Tibial nerve (tissue), 4 donors: ENCODE results near the gene MYL12A. TPM values are rescaled to one million over a fixed set of nuclear protein-coding genes. Genes with fewer than 3 reads are reported as not detected.
"Not testable (repeated sequence)": the region's sequence is repeated elsewhere in the genome, so short reads cannot be mapped to it uniquely, and the experiment has no call there.

Experiments
- DNase-seq, 2 donors: peaks; one replicate each; pipeline ENCODE4 v3.0.0-alpha.2; 2019; ENCODE audit warnings: low spot score in 2 of 2
- H3K27ac ChIP-seq, 4 donors: fragments of 200-600 bp; sonication (generic) in 3 of 4; one replicate each; pipeline ENCODE4 v1.5.1; 2017 to 2019; ENCODE audit warnings: mild to moderate bottlenecking in 1 of 4
- H3K27me3 ChIP-seq, 2 donors: fragments of 200-600 bp; sonication (generic) in 1 of 2; one replicate each; pipeline versions ENCODE4 v1.5.1 to v1.6.0; 2017 to 2019
- H3K36me3 ChIP-seq, 3 donors: fragments of 200-600 bp; sonication (generic); one replicate each; pipeline ENCODE4 v1.5.1; 2018 to 2019
- H3K4me1 ChIP-seq, 4 donors: fragments of 200-600 bp; sonication (generic) in 3 of 4; one replicate each; pipeline ENCODE4 v1.5.1; 2017 to 2019
- H3K4me3 ChIP-seq, 4 donors: fragments of 200-600 bp; sonication (generic) in 3 of 4; one replicate each; pipeline ENCODE4 v1.5.1; 2017 to 2019; ENCODE audit warnings: mild to moderate bottlenecking in 1 of 4, moderate library complexity in 1 of 4
- H3K9me3 ChIP-seq, 4 donors: fragments of 200-600 bp; sonication (generic) in 3 of 4; one replicate each; pipeline ENCODE4 v1.5.1; 2017 to 2019
- CTCF ChIP-seq, 5 experiments: fragments of 200-600 bp in 3 of 5; fragments of 450-650 bp in 2 of 5; sonication (generic) in 3 of 5; IDR thresholded peaks; one replicate each; pipeline ENCODE4 v1.5.1; 2016 to 2019; ENCODE audit warnings: antibody characterized with exemption in 5 of 5, mild to moderate bottlenecking in 3 of 5, moderate library complexity in 2 of 5
- EP300 ChIP-seq, 2 donors: sonication (generic); formaldehyde crosslinking; IDR thresholded peaks; one replicate each; pipeline ENCODE4 v1.6.1; 2017; ENCODE audit warnings: antibody characterized with exemption in 2 of 2, mild to moderate bottlenecking in 1 of 2
- POLR2A ChIP-seq, 2 donors: fragments of 450-650 bp; IDR thresholded peaks; one replicate each; pipeline ENCODE4 v1.6.1; 2017; ENCODE audit warnings: antibody characterized with exemption in 2 of 2, mild to moderate bottlenecking in 2 of 2, moderate library complexity in 2 of 2
- WGBS, 2 donors: methylation state at CpG; one replicate each; pipeline ENCODE4 v1.1.5; 2018; 5-methylcytosine and 5-hydroxymethylcytosine counted together
- total RNA-seq, 4 donors: library from RNA; depleted of rRNA; stranded (reverse); fragments of >200 nt; gene quantifications; one replicate each; pipeline ENCODE4 v1.1.0, GENCODE V29; 2016

MYL12A gene
- total RNA-seq, 4 donors from 2014 or later = 387 to 515 (median 415) TPM

- no peaks in the 10 kb centered on the region for H3K27me3 ChIP-seq
- H3K27ac ChIP-seq = peak within 1 kb of the TSS in 2 of 4 donors; percentile 21 to 57
- TF ChIP-seq POLR2A (IDR thresholded peaks at IDR 0.05) = no peak
- TF ChIP-seq CTCF (IDR thresholded peaks at IDR 0.05) = no peak
- TF ChIP-seq EP300 (IDR thresholded peaks at IDR 0.05) = no peak
- peaks cover 0 to 25% (median 2%) of the 10 kb centered on the region in 4 donors for H3K4me1 ChIP-seq
- peak within 1 kb of the TSS in 2 of 4 donors; percentile 4 to 12 for H3K4me3 ChIP-seq
- H3K9me3 ChIP-seq = no peaks in the 10 kb centered on the region
- 60 to 62% methylated on average over 9 of the region's 9 CpGs for WGBS, 2 donors
- no peak for DNase-seq
- H3K36me3 ChIP-seq = peaks cover 0 to 4% (median 0%) of the 10 kb centered on the region in 3 donors
Measured at GRCh38 chr18:3219631-3220335, 27.8 kb upstream of the MYL12A start, which contains the start of gene MYOM1. TSS of gene MYOM1 (minus strand) at chr18:3219968. CDS start at chr18:3215223, 4,745 bp downstream.

GRCh38 chr18:3220868-3221267 lies 26.7 kb upstream of the MYL12A start:
- not testable (repeated sequence) for H3K36me3 ChIP-seq, DNase-seq, H3K9me3 ChIP-seq, H3K27ac ChIP-seq, H3K27me3 ChIP-seq, H3K4me3 ChIP-seq
- H3K4me1 ChIP-seq = peaks cover 0 to 25% (median 2%) of the 10 kb centered on the region in 4 donors
- 85 to 86% methylated on average over 4 of the region's 4 CpGs for WGBS, 2 donors

DNA sequence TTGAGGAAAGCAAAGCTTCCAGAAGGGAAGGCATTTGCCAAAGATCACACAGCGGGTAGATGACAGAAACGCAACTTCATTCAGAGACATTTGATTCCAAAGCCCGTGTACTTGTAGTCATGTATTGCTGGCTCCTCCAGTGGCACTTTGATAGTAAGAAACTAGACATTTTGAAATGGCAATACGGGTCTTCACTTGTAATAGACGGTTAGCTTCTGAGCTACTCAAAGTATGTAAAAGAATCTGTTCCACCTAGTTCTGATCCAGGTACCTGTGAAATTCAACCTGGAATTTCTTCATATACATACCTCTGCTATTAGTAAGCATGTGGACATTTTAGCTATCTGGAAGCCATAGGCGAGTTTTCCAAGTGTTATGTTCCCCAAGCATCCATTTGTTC lies 26.1 kb upstream of the MYL12A start:
- WGBS, 2 donors = 90 to 94% methylated on average over 6 of the region's 6 CpGs
- Histone ChIP-seq H3K27me3 (no peaks in the 10 kb centered on the region), H3K27ac (no peak overlapping the region), H3K36me3 (no peaks in the 10 kb centered on the region), H3K9me3 (no peaks in the 10 kb centered on the region), H3K4me3 (no peak overlapping the region), H3K4me1 (peaks cover 0 to 25% (median 2%) of the 10 kb centered on the region in 4 donors)
- no peak for TF ChIP-seq POLR2A (IDR thresholded peaks at IDR 0.05)
- no peak for TF ChIP-seq CTCF (IDR thresholded peaks at IDR 0.05)
- no peak for TF ChIP-seq EP300 (IDR thresholded peaks at IDR 0.05)
- DNase-seq = no peak

DNA sequence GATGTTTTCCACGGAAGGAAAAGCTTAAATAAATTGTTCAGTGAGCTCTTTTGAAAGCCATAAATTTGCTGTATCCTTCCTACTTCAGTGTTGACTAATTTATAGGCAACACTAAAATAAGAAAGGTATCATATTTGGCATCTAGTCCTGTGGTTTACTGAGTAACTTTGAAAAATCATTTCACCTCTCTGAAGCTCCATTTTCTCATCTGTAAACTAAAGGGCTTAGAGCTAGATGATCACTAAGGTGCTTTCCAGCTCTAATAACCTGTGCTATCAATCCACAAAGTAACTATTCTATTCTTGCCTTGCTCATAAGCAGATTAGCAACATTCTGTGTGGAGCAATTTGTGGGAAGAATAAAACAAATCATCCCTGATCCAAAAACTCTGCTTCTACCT lies 24.2 kb upstream of the MYL12A start:
- H3K27me3 ChIP-seq = no peaks in the 10 kb centered on the region
- peaks cover 0 to 17% (median 2%) of the 10 kb centered on the region in 4 donors for H3K4me1 ChIP-seq
- 81 to 84% methylated on average over 1 of the region's 1 CpG for WGBS, 2 donors
- TF ChIP-seq POLR2A (IDR thresholded peaks at IDR 0.05) (no peak), EP300 (IDR thresholded peaks at IDR 0.05) (no peak), CTCF (IDR thresholded peaks at IDR 0.05) (no peak)
- no peak for DNase-seq
- H3K4me3 ChIP-seq = no peak overlapping the region
- H3K27ac ChIP-seq = no peak overlapping the region
- no peaks in the 10 kb centered on the region for H3K9me3 ChIP-seq
- no peaks in the 10 kb centered on the region for H3K36me3 ChIP-seq

GRCh38 chr18:3224223-3224622 lies 23.4 kb upstream of the MYL12A start:
- 95 to 96% methylated on average over 3 of the region's 3 CpGs for WGBS, 2 donors
- no peak overlapping the region for H3K27ac ChIP-seq
- H3K27me3 ChIP-seq = no peaks in the 10 kb centered on the region
- H3K36me3 ChIP-seq = no peaks in the 10 kb centered on the region
- H3K9me3 ChIP-seq = no peaks in the 10 kb centered on the region
- no peak overlapping the region for H3K4me3 ChIP-seq
- H3K4me1 ChIP-seq = peaks cover 0 to 8% (median 0%) of the 10 kb centered on the region in 4 donors
- TF ChIP-seq POLR2A (IDR thresholded peaks at IDR 0.05) = no peak
- no peak for TF ChIP-seq CTCF (IDR thresholded peaks at IDR 0.05)
- no peak for TF ChIP-seq EP300 (IDR thresholded peaks at IDR 0.05)
- no peak for DNase-seq
